Measurements from ENCODE around the gene NEURL2.

DNA sequence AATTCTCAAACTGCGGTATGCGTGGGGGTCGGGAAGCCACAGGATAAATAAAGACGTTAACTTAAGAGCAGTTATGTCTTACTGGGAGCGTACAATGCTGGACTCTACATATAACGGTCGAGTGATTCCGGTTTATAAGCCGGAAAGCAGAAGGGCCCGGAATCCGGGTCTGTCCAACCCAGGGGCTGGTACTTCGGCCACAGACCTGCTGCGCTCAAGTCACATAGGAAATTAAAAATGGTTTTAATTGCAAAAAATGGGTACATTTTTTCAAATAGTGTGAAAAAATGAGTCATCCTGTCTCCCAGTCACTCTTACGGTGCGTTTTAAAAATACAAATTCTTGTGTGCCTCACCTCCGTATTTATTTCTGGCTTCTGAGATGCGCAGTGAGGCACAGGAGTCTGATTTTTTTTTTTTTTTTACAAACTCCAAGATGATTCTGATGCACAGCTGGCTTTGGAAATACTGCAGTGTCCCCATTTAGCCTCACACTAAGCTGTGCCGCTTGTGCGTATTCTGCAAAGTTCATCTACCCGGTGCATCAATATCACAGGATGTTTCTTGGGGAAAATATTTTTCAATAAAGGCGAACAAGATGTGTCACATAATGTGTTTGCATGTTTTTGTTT is 44.5 kb upstream of the NEURL2 start:
- TF ChIP-seq, protein P1, sequence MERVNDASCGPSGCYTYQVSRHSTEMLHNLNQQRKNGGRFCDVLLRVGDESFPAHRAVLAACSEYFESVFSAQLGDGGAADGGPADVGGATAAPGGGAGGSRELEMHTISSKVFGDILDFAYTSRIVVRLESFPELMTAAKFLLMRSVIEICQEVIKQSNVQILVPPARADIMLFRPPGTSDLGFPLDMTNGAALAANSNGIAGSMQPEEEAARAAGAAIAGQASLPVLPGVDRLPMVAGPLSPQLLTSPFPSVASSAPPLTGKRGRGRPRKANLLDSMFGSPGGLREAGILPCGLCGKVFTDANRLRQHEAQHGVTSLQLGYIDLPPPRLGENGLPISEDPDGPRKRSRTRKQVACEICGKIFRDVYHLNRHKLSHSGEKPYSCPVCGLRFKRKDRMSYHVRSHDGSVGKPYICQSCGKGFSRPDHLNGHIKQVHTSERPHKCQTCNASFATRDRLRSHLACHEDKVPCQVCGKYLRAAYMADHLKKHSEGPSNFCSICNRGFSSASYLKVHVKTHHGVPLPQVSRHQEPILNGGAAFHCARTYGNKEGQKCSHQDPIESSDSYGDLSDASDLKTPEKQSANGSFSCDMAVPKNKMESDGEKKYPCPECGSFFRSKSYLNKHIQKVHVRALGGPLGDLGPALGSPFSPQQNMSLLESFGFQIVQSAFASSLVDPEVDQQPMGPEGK (CRISPR knock-in tag; IDR thresholded peaks at IDR 0.05; ENCODE audit: borderline replicate concordance), result no peak
- TF ChIP-seq ZNF8 (CRISPR knock-in tag; IDR thresholded peaks at IDR 0.05) (no peak), SNAI2 (CRISPR knock-in tag; IDR thresholded peaks at IDR 0.05) (no peak), CSDC2 (CRISPR knock-in tag; IDR thresholded peaks at IDR 0.05) (no peak), ARNTL (CRISPR knock-in tag; IDR thresholded peaks at IDR 0.05; ENCODE audit: borderline replicate concordance, low read depth) (no peak), CREB5 (CRISPR knock-in tag; IDR thresholded peaks at IDR 0.05; ENCODE audit: low read depth) (no peak), ZNF70 (CRISPR knock-in tag; IDR thresholded peaks at IDR 0.05) (no peak)
- TF ChIP-seq, protein P2, sequence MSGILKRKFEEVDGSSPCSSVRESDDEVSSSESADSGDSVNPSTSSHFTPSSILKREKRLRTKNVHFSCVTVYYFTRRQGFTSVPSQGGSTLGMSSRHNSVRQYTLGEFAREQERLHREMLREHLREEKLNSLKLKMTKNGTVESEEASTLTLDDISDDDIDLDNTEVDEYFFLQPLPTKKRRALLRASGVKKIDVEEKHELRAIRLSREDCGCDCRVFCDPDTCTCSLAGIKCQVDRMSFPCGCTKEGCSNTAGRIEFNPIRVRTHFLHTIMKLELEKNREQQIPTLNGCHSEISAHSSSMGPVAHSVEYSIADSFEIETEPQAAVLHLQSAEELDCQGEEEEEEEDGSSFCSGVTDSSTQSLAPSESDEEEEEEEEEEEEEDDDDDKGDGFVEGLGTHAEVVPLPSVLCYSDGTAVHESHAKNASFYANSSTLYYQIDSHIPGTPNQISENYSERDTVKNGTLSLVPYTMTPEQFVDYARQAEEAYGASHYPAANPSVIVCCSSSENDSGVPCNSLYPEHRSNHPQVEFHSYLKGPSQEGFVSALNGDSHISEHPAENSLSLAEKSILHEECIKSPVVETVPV (CRISPR knock-in tag; IDR thresholded peaks at IDR 0.05), result no peak

All from SK-N-SH treated with all-trans-retinoic acid at 6 μM for 48 hours (cell line).